H1 (cell line): ENCODE results near the gene TK1. TPM values are rescaled to one million over a fixed set of nuclear protein-coding genes. Genes with fewer than 3 reads are reported as not detected.

Experiments used
- CTCF ChIA-PET: fragments of 300-600 bp; sonication (Branson Sonifier 250); formaldehyde crosslinking; loops from one replicate; lab custom pipeline; 2021; ENCODE audit not compliant: partially characterized antibody; lab: Charles Lee
- POLR2A ChIA-PET: fragments of 300-600 bp; sonication (Branson Sonifier 250); formaldehyde crosslinking; loops from one replicate; lab custom pipeline; 2021; ENCODE audit warnings: inconsistent platforms; ENCODE audit not compliant: partially characterized antibody; lab: Charles Lee
- DNase-seq, 2 experiments: peaks; one replicate each; pipeline versions ENCODE4 v3.0.0 to v3.0.0-alpha.2; 2010 to 2022; ENCODE audit warnings: low spot score in 2 of 2, low read depth in 1 of 2, mixed read lengths in 1 of 2
- FAIRE-seq: peaks from 2 replicates; lab custom pipeline; 2011; peaks lifted over from hg19 to GRCh38; lab: Jason Lieb, UNC
- H2AFZ ChIP-seq: 2 replicates; pipeline ENCODE4 v1.8.1; 2012; ENCODE audit warnings: low read length, inconsistent platforms
- H2AK5ac ChIP-seq: 2 replicates; pipeline ENCODE4 v1.6.1; 2013; ENCODE audit warnings: low read depth, low read length
- H2BK120ac ChIP-seq: replicated peaks from 2 replicates; pipeline ENCODE3; 2013; ENCODE audit warnings: low read depth, low read length, inconsistent platforms
- H2BK12ac ChIP-seq: 2 replicates; pipeline ENCODE4 v1.6.1; 2013; ENCODE audit warnings: low read depth, low read length
- H2BK15ac ChIP-seq: 2 replicates; pipeline ENCODE4 v1.6.1; 2013; ENCODE audit warnings: low read length
- H2BK20ac ChIP-seq: 2 replicates; pipeline ENCODE4 v1.6.1; 2013; ENCODE audit warnings: low read length
- H2BK5ac ChIP-seq: 2 replicates; pipeline ENCODE4 v1.6.1; 2013; ENCODE audit warnings: low read depth, low read length
- H3K14ac ChIP-seq: 2 replicates; pipeline ENCODE4 v1.6.1; 2013; ENCODE audit warnings: inconsistent platforms; ENCODE audit not compliant: insufficient read length
- H3K18ac ChIP-seq: 2 replicates; pipeline ENCODE4 v1.6.1; 2013; ENCODE audit warnings: low read length; ENCODE audit errors: extremely low read depth
- H3K23ac ChIP-seq: 2 replicates; pipeline ENCODE4 v1.6.1; 2013; ENCODE audit warnings: inconsistent platforms; ENCODE audit not compliant: insufficient read length
- H3K23me2 ChIP-seq: 2 replicates; pipeline ENCODE4 v1.6.1; 2013; ENCODE audit warnings: low read depth, low read length
- H3K27ac ChIP-seq: 2 replicates; pipeline ENCODE4 v1.6.1; 2011; ENCODE audit warnings: low read depth, low read length, inconsistent platforms
- H3K27me3 ChIP-seq, 4 experiments: replicated peaks in 1 of 4; 1 replicate in 1 of 4; 2 replicates in 3 of 4; pipeline versions ENCODE4 v1.6.1 to v1.8.1; 2011 to 2013; ENCODE audit warnings: low read length in 3 of 4, mild to moderate bottlenecking in 3 of 4, inconsistent platforms in 2 of 4, mixed read lengths in 2 of 4, moderate library complexity in 1 of 4; ENCODE audit not compliant: control insufficient read depth in 3 of 4, insufficient read depth in 3 of 4; ENCODE audit errors: extremely low read depth in 1 of 4
- H3K36me3 ChIP-seq, 4 experiments: 2 replicates each; pipeline versions ENCODE4 v1.6.1 to v1.8.1; 2011 to 2013; ENCODE audit warnings: mild to moderate bottlenecking in 4 of 4, low read length in 3 of 4, moderate library complexity in 2 of 4, control low read depth in 1 of 4, inconsistent platforms in 1 of 4; ENCODE audit not compliant: insufficient read depth in 4 of 4, control insufficient read depth in 2 of 4
- H3K4ac ChIP-seq: replicated peaks from 2 replicates; pipeline ENCODE3; 2013; ENCODE audit warnings: low read length, low read depth, mixed read lengths, inconsistent platforms; ENCODE audit not compliant: insufficient read length
- H3K4me1 ChIP-seq, 4 experiments: replicated peaks in 1 of 4; 1 replicate in 1 of 4; 2 replicates in 3 of 4; pipeline versions ENCODE4 v1.6.1 to v1.8.1; 2011 to 2013; ENCODE audit warnings: low read length in 3 of 4, inconsistent platforms in 2 of 4, mixed read lengths in 1 of 4; ENCODE audit not compliant: insufficient read depth in 4 of 4, control insufficient read depth in 3 of 4
- H3K4me2 ChIP-seq, 2 experiments: 2 replicates each; pipeline versions ENCODE4 v1.6.1 to v1.8.1; 2011 to 2013; ENCODE audit warnings: low read depth in 2 of 2, low read length in 2 of 2, control low read depth in 1 of 2, inconsistent platforms in 1 of 2, mild to moderate bottlenecking in 1 of 2; ENCODE audit not compliant: insufficient read depth in 1 of 2
- H3K4me3 ChIP-seq, 4 experiments: fragments of 200-600, 300-600 bp in 1 of 4; sonication (generic), shearing (Covaris generic), sonication (Bioruptor Twin) in 1 of 4; 2 replicates each; pipeline versions ENCODE4 v1.5.1 to v1.8.1; 2011 to 2016; ENCODE audit warnings: low read length in 4 of 4, low read depth in 3 of 4, control low read depth in 2 of 4, inconsistent platforms in 2 of 4, mild to moderate bottlenecking in 2 of 4, mixed read lengths in 1 of 4, moderate library complexity in 1 of 4; ENCODE audit not compliant: insufficient read depth in 2 of 4; ENCODE audit errors: extremely low read depth in 1 of 4
- H3K56ac ChIP-seq: replicated peaks from 2 replicates; pipeline ENCODE3; 2013; ENCODE audit warnings: low read depth, mild to moderate bottlenecking, mixed read lengths, low read length, inconsistent platforms; ENCODE audit not compliant: insufficient read length
- H3K79me1 ChIP-seq: 2 replicates; pipeline ENCODE4 v1.6.1; 2013; ENCODE audit warnings: low read depth, low read length, control low read depth
- H3K79me2 ChIP-seq, 2 experiments: 2 replicates each; pipeline versions ENCODE4 v1.6.1 to v1.8.1; 2012 to 2013; ENCODE audit warnings: low read length in 2 of 2, mild to moderate bottlenecking in 2 of 2, inconsistent platforms in 1 of 2; ENCODE audit not compliant: insufficient read depth in 2 of 2, control insufficient read depth in 1 of 2
- H3K9ac ChIP-seq, 4 experiments: replicated peaks in 1 of 4; 1 replicate in 1 of 4; 2 replicates in 3 of 4; pipeline versions ENCODE4 v1.6.1 to v1.8.1; 2011 to 2013; ENCODE audit warnings: low read depth in 3 of 4, low read length in 3 of 4, control low read depth in 2 of 4, mild to moderate bottlenecking in 2 of 4, moderate library complexity in 2 of 4, inconsistent platforms in 1 of 4; ENCODE audit errors: extremely low read depth in 1 of 4
- H3K9me3 ChIP-seq, 2 experiments: 2 replicates each; pipeline versions ENCODE4 v1.6.1 to v1.8.1; 2012 to 2013; ENCODE audit warnings: mild to moderate bottlenecking in 2 of 2, moderate library complexity in 2 of 2, control low read depth in 1 of 2, inconsistent platforms in 1 of 2, low read depth in 1 of 2, low read length in 1 of 2, mixed read lengths in 1 of 2; ENCODE audit not compliant: insufficient read depth in 2 of 2
- H4K20me1 ChIP-seq, 2 experiments: replicated peaks in 1 of 2; 2 replicates each; pipeline versions ENCODE3 to v1.8.1; 2011 to 2013; ENCODE audit warnings: inconsistent platforms in 2 of 2, low read length in 2 of 2, mild to moderate bottlenecking in 1 of 2; ENCODE audit not compliant: insufficient read depth in 2 of 2, control insufficient read depth in 1 of 2
- H4K5ac ChIP-seq: 2 replicates; pipeline ENCODE4 v1.6.1; 2013; ENCODE audit warnings: low read length, low read depth, mixed read lengths, inconsistent platforms; ENCODE audit not compliant: insufficient read length
- H4K8ac ChIP-seq: 2 replicates; pipeline ENCODE4 v1.8.0; 2013; ENCODE audit warnings: mild to moderate bottlenecking, moderate library complexity, low read length, inconsistent platforms; ENCODE audit not compliant: insufficient read depth; ENCODE audit errors: extremely low read depth
- H4K91ac ChIP-seq: replicated peaks from 2 replicates; pipeline ENCODE3; 2013; ENCODE audit warnings: low read length, mixed read lengths, inconsistent platforms; ENCODE audit not compliant: insufficient read length
- MAFK ChIP-seq: IDR thresholded peaks from 2 replicates; pipeline ENCODE4 v1.6.1; 2012; ENCODE audit warnings: low read depth, mild to moderate bottlenecking, improper control_type of control experiment, low read length
- TBP ChIP-seq: IDR thresholded peaks from 2 replicates; pipeline ENCODE4 v1.6.1; 2011; ENCODE audit warnings: low read depth, low read length, improper control_type of control experiment
- WGBS, 2 experiments: shearing (Covaris generic) in 1 of 2; methylation state at CpG; one replicate each; pipeline versions ENCODE4 v1.1.6 to v1.1.7; 2013 to 2015; ENCODE audit warnings: low lambda C conversion rate in 2 of 2, mixed read lengths in 2 of 2, inconsistent platforms in 1 of 2, low coverage in 1 of 2, missing lambda C conversion rate in 1 of 2; ENCODE audit not compliant: insufficient replicate concordance in 2 of 2, insufficient coverage in 1 of 2, insufficient read length in 1 of 2; ENCODE audit errors: extremely low coverage in 1 of 2, missing lambda C conversion rate in 1 of 2; 5-methylcytosine and 5-hydroxymethylcytosine counted together
- polyA plus RNA-seq, 7 experiments: library from polyadenylated mRNA; depleted of rRNA in 3 of 7; stranded (reverse) in 5 of 7; unstranded in 2 of 7; fragments of >200 nt in 5 of 7; fragments of 200-250 nt in 2 of 7; gene quantifications; 1 replicate in 5 of 7; 2 replicates in 1 of 7; 4 replicates in 1 of 7; pipeline versions ENCODE4 v1.2.1 to v1.2.3, GENCODE V29; 2011 to 2013; ENCODE audit warnings: missing spikeins in 2 of 7, mixed read lengths in 2 of 7
- total RNA-seq: library from RNA; stranded (reverse); fragmentation: NEBNext Ultra II Directional; extraction: Animal tissue kit (Norgen Biotek cat#: 25700); gene quantifications from 2 replicates; pipeline ENCODE4 v1.2.1, GENCODE V29; 2021

TK1 gene
- total and polyA plus RNA-seq, 2 of the 8 experiments (the other 6 are each of a cell fraction or from before 2014, with no cell fraction given), result 66.9 to 147 TPM

DNA sequence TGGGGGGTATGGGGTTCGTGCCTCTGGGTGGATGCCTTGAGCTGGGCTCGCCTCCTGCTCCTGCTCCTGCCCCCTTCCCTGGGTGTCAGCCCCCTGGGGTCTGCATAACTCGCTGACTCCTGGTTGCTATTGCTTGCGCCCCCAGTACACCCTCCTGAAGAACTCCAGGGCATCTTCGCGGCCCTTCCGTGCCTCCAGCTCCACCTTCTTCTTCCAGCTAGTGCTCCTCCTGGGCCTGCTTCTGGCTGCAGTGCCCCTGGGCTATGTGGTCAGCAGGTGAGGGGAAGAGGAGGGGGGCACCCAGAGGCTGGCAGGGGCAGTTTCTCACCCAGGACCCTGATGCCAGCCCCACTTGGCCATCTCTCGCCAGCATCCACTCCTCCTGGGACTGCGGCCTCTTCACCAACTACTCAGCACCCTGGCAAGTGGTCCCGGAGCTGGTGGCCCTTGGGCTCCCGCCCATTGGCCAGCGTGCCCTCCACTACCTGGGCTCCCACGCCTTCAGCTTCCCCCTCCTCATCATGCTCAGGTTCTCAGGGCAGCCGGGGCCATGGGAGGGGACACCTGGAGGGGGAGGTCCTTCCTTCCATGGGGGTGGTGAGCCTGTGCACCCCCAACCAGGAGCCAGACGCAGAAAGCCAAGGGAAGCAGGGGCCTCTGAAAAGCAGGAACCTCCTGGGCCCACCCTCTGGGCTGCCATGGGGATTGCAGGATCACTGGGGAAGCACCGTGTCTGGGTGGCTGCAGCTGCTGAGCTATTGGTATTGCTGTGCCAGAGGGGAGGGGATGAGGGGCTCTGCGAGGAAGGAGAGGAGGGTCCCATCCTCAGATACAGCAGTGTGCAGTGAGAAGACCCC lies 48.4 kb downstream of the TK1 start:
- Histone ChIP-seq H2BK5ac (peak overlapping the region; percentile 26; the same call in 1 of the 2 replicates), H2BK15ac (peak overlapping the region; percentile 55), H3K4ac (no peak overlapping the region), H3K56ac (no peak overlapping the region), H4K20me1 (peaks cover 0 to 6% of the 10 kb centered on the region in 2 experiments), H3K27me3 (peaks cover 0 to 9% (median 6%) of the 10 kb centered on the region in 4 experiments; a peak in 5 of 7 replicates), H2BK20ac (no peak overlapping the region), H3K36me3 (no peaks in the 10 kb centered on the region), H3K23me2 (peaks cover 2% of the 10 kb centered on the region; the same call in 1 of the 2 replicates), H3K27ac (no peak overlapping the region), H3K79me1 (no peaks in the 10 kb centered on the region), H4K91ac (no peak overlapping the region), H2AFZ (no peak overlapping the region), H3K23ac (no peak overlapping the region), H3K14ac (no peak overlapping the region), H2BK12ac (peak overlapping the region; percentile 55; the same call in 1 of the 2 replicates), H4K8ac (peak overlapping the region; percentile 62; the same call in 1 of the 2 replicates), H3K4me1 (peaks cover 0 to 10% (median 7%) of the 10 kb centered on the region in 4 experiments; a peak in 4 of 7 replicates), H3K18ac (no peak overlapping the region), H2BK120ac (no peak overlapping the region), H3K9ac (no peak overlapping the region), H4K5ac (no peak overlapping the region), H2AK5ac (no peak overlapping the region), H3K9me3 (no peaks in the 10 kb centered on the region), H3K4me2 (no peak overlapping the region; a peak in 1 of 4 replicates), H3K79me2 (no peaks in the 10 kb centered on the region), H3K4me3 (no peak overlapping the region)
- ChIA-PET CTCF (interaction anchor here (0.6 to 8.0 kb wide), 19 partner anchors 8 to 612 kb away, joined by 3 to 122 read pairs (median 5); partner anchors contain the start of gene TMC6), POLR2A (interaction anchor here (0.8 to 3.7 kb wide), 10 partner anchors 10 to 48 kb away, joined by 3 to 16 read pairs (median 5); partner anchors contain the start of genes AFMID, TK1 and TMC6)
- DNase-seq (peak in 1 of 2 experiments; percentile 55), FAIRE-seq (no peak)
- TF ChIP-seq MAFK (no peak), TBP (no peak)
- WGBS, 2 experiments, result 82% methylated on average over 17 of the region's 17 CpGs; no CpG with 5 or more reads in 1 of the 2 experiments
